RWPE1 (cell line): ENCODE results near the gene SLC39A13.

Experiments
- CTCF ChIA-PET: fragments of 350-600 bp; sonication (Branson Sonifier 250); formaldehyde crosslinking; extraction: SDS; loops from one replicate; lab custom pipeline; 2021; lab: Yijun Ruan, JAX
- POLR2A ChIA-PET: fragments of 400-600 bp; formaldehyde crosslinking; extraction: SDS; loops from one replicate; lab custom pipeline; 2020; ENCODE audit warnings: antibody characterized with exemption; ENCODE audit not compliant: low non-redundant PET; lab: Yijun Ruan, JAX
- DNase-seq: peaks from one replicate; pipeline ENCODE4 v3.0.0; 2012; ENCODE audit warnings: low spot score
- H3K27ac ChIP-seq: fragments of 450-650 bp; 2 replicates; pipeline ENCODE4 v1.5.1; 2017
- CTCF ChIP-seq: fragments of 450-650 bp; conservative IDR thresholded peaks from 2 replicates; pipeline ENCODE4 v1.5.1; 2017; ENCODE audit warnings: low read depth, mild to moderate bottlenecking

SLC39A13 gene

GRCh38 chr11:47379317-47379716 is 29.1 kb upstream of the SLC39A13 start:
- ChIA-PET CTCF (no interaction called here), POLR2A (no interaction called here)
- H3K27ac ChIP-seq = no peak overlapping the region
- no peak for TF ChIP-seq CTCF
- no peak for DNase-seq

GRCh38 chr11:47380078-47380477 is 28.3 kb upstream of the SLC39A13 start:
- POLR2A ChIA-PET = no interaction called here
- TF ChIP-seq CTCF = no peak
- CTCF ChIA-PET = no interaction called here
- DNase-seq = no peak
- no peak overlapping the region for H3K27ac ChIP-seq

- TF ChIP-seq CTCF = no peak
- POLR2A ChIA-PET = no interaction called here
- CTCF ChIA-PET = interaction anchor here (1.4 kb wide), 1 partner anchor 28 kb away, joined by 3 read pairs; no protein-coding TSS in a partner anchor
- no peak for DNase-seq
- no peak overlapping the region for H3K27ac ChIP-seq
Observed at GRCh38 chr11:47383071-47383470, 25.3 kb upstream of the SLC39A13 start.

GRCh38 chr11:47384498-47384897 is 23.9 kb upstream of the SLC39A13 start:
- ChIA-PET POLR2A (no interaction called here), CTCF (interaction anchor here (0.6 kb wide), 1 partner anchor 129 kb away, joined by 4 read pairs; no protein-coding TSS in a partner anchor)
- no peak overlapping the region for H3K27ac ChIP-seq
- no peak for DNase-seq
- no peak for TF ChIP-seq CTCF

GRCh38 chr11:47387944-47388696 is 20.3 kb upstream of the SLC39A13 start:
- TF ChIP-seq CTCF = no peak
- DNase-seq = no peak
- ChIA-PET CTCF (interaction anchor here (0.6 to 1.2 kb wide), 3 partner anchors 14 to 24 kb away, joined by 3 to 5 read pairs (median 3); no protein-coding TSS in a partner anchor), POLR2A (no interaction called here)
- H3K27ac ChIP-seq = peak overlapping the region; percentile 81

- POLR2A ChIA-PET = interaction anchor here (0.6 kb wide), 1 partner anchor 1459 kb away, joined by 7 read pairs; no protein-coding TSS in a partner anchor
- CTCF ChIA-PET = no interaction called here
Observed at GRCh38 chr11:47388697-47389576, 19.5 kb upstream of the SLC39A13 start.

More at GRCh38 chr11:47388697-47389576, 19.5 kb upstream of the SLC39A13 start:
- DNase-seq = no peak
- H3K27ac ChIP-seq = peak overlapping the region; percentile 81
- TF ChIP-seq CTCF = no peak
